Liver (tissue), 9 donors: ENCODE measurements around the gene FOLR3. TPM values are rescaled to one million over a fixed set of nuclear protein-coding genes. Genes with fewer than 3 reads are reported as not detected.
"Not testable (repeated sequence)": the region's sequence is repeated elsewhere in the genome, so short reads cannot be mapped to it uniquely, and the experiment has no call there.

ENCODE experiments used
- DNase-seq: peaks from one replicate; pipeline ENCODE4 v3.0.0-alpha.2; 2017; ENCODE audit warnings: low spot score
- H3K27ac ChIP-seq, 2 donors: one replicate each; pipeline ENCODE4 v1.7.0; 2013; ENCODE audit warnings: inconsistent platforms in 2 of 2, low read length in 2 of 2, control low read depth in 1 of 2, low read depth in 1 of 2, mild to moderate bottlenecking in 1 of 2
- H3K27me3 ChIP-seq, 4 donors: one replicate each; pipeline versions ENCODE4 v1.6.1 to v1.7.0; 2013; ENCODE audit warnings: low read length in 3 of 4, inconsistent platforms in 1 of 4, mild to moderate bottlenecking in 1 of 4, moderate library complexity in 1 of 4; ENCODE audit not compliant: control insufficient read depth in 4 of 4, insufficient read depth in 4 of 4
- H3K36me3 ChIP-seq, 4 donors: one replicate each; pipeline versions ENCODE4 v1.6.1 to v1.7.0; 2013; ENCODE audit warnings: low read length in 3 of 4, mild to moderate bottlenecking in 3 of 4, low read depth in 1 of 4, moderate library complexity in 1 of 4; ENCODE audit not compliant: control insufficient read depth in 4 of 4, insufficient read depth in 3 of 4
- H3K4me1 ChIP-seq, 4 donors: one replicate each; pipeline versions ENCODE4 v1.6.1 to v1.7.0; 2013; ENCODE audit warnings: low read length in 3 of 4, mild to moderate bottlenecking in 3 of 4, moderate library complexity in 1 of 4; ENCODE audit not compliant: control insufficient read depth in 4 of 4, insufficient read depth in 4 of 4
- H3K4me3 ChIP-seq, 3 donors: one replicate each; pipeline versions ENCODE4 v1.6.1 to v1.7.0; 2013; ENCODE audit warnings: low read length in 3 of 3, control low read depth in 1 of 3, low read depth in 1 of 3, mild to moderate bottlenecking in 1 of 3
- H3K9ac ChIP-seq, 2 donors: one replicate each; pipeline ENCODE4 v1.7.0; 2013; ENCODE audit warnings: low read length in 2 of 2, mild to moderate bottlenecking in 2 of 2, moderate library complexity in 2 of 2, control low read depth in 1 of 2, low read depth in 1 of 2
- H3K9me3 ChIP-seq, 4 donors: one replicate each; pipeline versions ENCODE4 v1.6.1 to v1.7.0; 2013; ENCODE audit warnings: low read length in 3 of 4; ENCODE audit not compliant: control insufficient read depth in 4 of 4
- ATF3 ChIP-seq: IDR thresholded peaks from 2 replicates; pipeline ENCODE4 v1.6.1; 2016; ENCODE audit warnings: antibody characterized with exemption
- HNF4A ChIP-seq, 2 donors: conservative IDR thresholded peaks; 2 replicates each; pipeline ENCODE4 v1.6.1; 2016; ENCODE audit warnings: antibody characterized with exemption in 2 of 2, mild to moderate bottlenecking in 2 of 2
- HNF4G ChIP-seq: IDR thresholded peaks from 2 replicates; pipeline ENCODE4 v1.6.1; 2016; ENCODE audit warnings: antibody characterized with exemption
- JUND ChIP-seq, 2 donors: IDR thresholded peaks; 2 replicates each; pipeline ENCODE4 v1.6.1; 2016; ENCODE audit warnings: antibody characterized with exemption in 2 of 2
- NR2F2 ChIP-seq: IDR thresholded peaks from 2 replicates; pipeline ENCODE4 v1.6.1; 2016; ENCODE audit warnings: antibody characterized with exemption
- RXRA ChIP-seq, 2 donors: IDR thresholded peaks; 2 replicates each; pipeline ENCODE4 v1.6.1; 2017 to 2018; ENCODE audit warnings: antibody characterized with exemption in 2 of 2, mild to moderate bottlenecking in 1 of 2
- YY1 ChIP-seq: IDR thresholded peaks from 2 replicates; pipeline ENCODE4 v1.6.1; 2016; ENCODE audit warnings: antibody characterized with exemption, mild to moderate bottlenecking
- ZBTB33 ChIP-seq: IDR thresholded peaks from 2 replicates; pipeline ENCODE4 v1.6.1; 2016; ENCODE audit warnings: antibody characterized with exemption
- WGBS: extraction: QIAGEN DNeasy Blood & Tissue Kit; methylation state at CpG from one replicate; pipeline ENCODE4 v1.1.7; 2013; 5-methylcytosine and 5-hydroxymethylcytosine counted together
- polyA plus RNA-seq, 2 donors: library from polyadenylated mRNA; stranded (reverse) in 1 of 2; unstranded in 1 of 2; fragments of 200-250 nt in 1 of 2; fragments of >200 nt in 1 of 2; fragmentation: Nextera tagmentation in 1 of 2; extraction: Ambion mirVana in 1 of 2; gene quantifications; one replicate each; pipeline versions ENCODE4 v1.2.1 to v1.2.3, GENCODE V29; 2013 to 2015
- total RNA-seq, 2 donors: library from RNA; depleted of rRNA; stranded (reverse); fragments of >200 nt; gene quantifications; one replicate each; pipeline ENCODE4 v1.2.3, GENCODE V29; 2014
- donor health status: healthy.
- donor health status: healthy.
- donor health status: healthy.
- donor health status: healthy.
- donor health status: healthy.

FOLR3 gene
- total and polyA plus RNA-seq, 4 donors, result 0.31 to 2.1 (median 0.86) TPM; not detected in 1

- TF ChIP-seq ZBTB33, result no peak
- TF ChIP-seq ATF3, result no peak
- no peak for TF ChIP-seq RXRA (IDR thresholded peaks at IDR 0.05)
- TF ChIP-seq JUND (IDR thresholded peaks at IDR 0.05), result no peak
- no peak for TF ChIP-seq HNF4A (conservative IDR thresholded peaks at IDR 0.05)
- TF ChIP-seq YY1, result no peak
- no peak for TF ChIP-seq HNF4G
- no peak for TF ChIP-seq NR2F2
These were observed 27.5 kb downstream of the FOLR3 start (continued) for GRCh38 chr11:72162891-72163492.

DNA sequence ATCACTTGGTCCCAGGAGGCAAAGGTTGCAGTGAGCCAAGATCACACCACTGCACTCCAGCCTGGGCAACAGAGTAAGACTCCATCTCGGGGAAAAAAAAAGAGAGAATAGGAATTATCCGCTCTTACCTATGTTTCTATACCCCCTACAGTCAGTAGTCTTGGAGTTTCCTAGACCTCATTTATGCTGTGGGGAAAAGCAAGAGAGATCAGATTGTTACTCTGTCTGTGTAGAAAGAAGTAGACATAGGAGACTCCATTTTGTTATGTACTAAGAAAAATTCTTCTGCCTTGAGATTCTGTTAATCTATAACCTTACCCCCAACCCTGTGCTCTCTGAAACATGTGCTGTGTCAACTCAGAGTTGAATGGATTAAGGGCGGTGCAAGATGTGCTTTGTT lies 28.7 kb downstream of the FOLR3 start:
- not testable (repeated sequence) for H3K9me3 ChIP-seq, H3K27me3 ChIP-seq, H3K9ac ChIP-seq, H3K4me1 ChIP-seq, H3K4me3 ChIP-seq, H3K36me3 ChIP-seq, DNase-seq, H3K27ac ChIP-seq
- WGBS, result 88% methylated on average over 2 of the region's 3 CpGs

DNA sequence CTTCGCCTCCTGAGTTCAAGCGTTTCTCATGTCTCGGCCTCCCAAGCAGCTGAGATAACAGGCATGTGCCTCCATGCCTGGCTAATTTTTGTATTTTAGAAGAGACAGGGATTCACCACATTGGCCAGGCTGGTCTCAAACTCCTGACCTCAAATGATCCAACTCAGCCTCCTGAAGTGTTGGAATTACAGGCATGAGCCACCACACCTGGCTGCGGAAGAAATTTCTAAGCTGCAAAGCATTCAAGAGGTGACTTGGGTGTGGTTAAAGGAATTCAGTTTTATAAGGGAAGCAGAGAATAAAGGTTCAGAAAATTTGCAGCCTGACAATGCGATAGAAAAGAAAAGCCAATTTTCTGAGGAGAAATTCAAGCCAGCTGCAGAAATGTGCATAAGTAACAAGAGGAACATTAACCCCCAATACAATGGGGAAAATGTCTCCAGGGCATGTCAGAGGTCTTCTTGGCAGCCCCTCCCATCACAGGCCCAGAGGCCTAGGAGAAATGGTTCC lies 33.6 kb downstream of the FOLR3 start:
- not testable (repeated sequence) for DNase-seq, H3K27ac ChIP-seq, H3K9me3 ChIP-seq, H3K27me3 ChIP-seq, H3K4me3 ChIP-seq, H3K4me1 ChIP-seq, H3K9ac ChIP-seq, H3K36me3 ChIP-seq
- 92% methylated on average over 5 of the region's 5 CpGs for WGBS

DNA sequence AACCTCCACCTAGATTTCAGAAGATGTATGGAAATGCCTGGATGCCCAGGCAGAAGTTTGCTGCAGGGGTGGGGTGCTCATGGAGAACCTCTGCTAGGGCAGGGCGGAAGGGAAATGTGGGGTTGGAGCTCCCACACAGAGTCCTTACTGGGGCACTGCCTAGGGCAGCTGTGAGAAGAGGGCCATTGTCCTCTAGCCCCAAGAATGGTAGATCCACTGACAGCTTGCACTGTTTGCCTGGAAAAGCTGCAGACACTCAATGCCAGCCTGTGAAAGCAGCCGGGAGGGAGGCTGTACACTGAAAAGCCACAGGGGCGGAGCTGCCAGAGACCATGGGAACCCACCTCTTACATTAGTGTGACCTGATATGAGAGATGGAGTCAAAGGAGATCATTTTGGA lies 34.2 kb downstream of the FOLR3 start:
- not testable (repeated sequence) for H3K4me3 ChIP-seq, H3K9me3 ChIP-seq, H3K9ac ChIP-seq, H3K27ac ChIP-seq, H3K36me3 ChIP-seq, H3K27me3 ChIP-seq, H3K4me1 ChIP-seq, DNase-seq
- WGBS, result 81% methylated on average over 3 of the region's 3 CpGs

DNA sequence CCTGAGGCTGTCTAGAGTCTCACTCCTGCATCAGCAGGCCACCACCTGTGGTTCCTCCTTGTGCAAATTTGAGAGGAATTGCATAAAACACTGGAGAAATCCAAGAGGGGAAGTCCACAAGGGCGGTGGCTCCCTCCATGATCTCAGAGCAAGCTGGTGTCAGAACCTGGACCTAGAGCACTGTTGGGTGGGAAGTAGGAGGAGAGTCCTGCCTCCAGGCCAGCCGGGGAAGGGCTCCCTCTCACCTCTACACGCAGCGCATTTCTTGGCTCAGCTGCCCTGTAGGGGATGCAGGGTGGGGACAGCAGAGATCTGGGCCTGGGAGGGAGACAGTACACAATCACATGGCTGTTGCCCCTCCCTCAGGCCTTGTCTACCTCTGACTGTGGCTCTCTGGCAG lies 36.5 kb downstream of the FOLR3 start:
- H3K4me1 ChIP-seq, H3K4me3 ChIP-seq, H3K27me3 ChIP-seq, H3K27ac ChIP-seq, H3K36me3 ChIP-seq, DNase-seq, H3K9ac ChIP-seq, H3K9me3 ChIP-seq: not testable (repeated sequence)
- 86% methylated on average over 4 of the region's 4 CpGs for WGBS
